NCI-H1930 (cell line): ENCODE results near the gene ENSA.
"Not testable (repeated sequence)": the region's sequence is repeated elsewhere in the genome, so short reads cannot be mapped to it uniquely, and the experiment has no call there.

Source experiments
- DNase-seq, 2 experiments: peaks; one replicate each; lab custom pipeline; 2025; lab: John Stamatoyannopoulos, UW

Gene ENSA, protein sequence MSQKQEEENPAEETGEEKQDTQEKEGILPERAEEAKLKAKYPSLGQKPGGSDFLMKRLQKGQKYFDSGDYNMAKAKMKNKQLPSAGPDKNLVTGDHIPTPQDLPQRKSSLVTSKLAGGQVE

DNA sequence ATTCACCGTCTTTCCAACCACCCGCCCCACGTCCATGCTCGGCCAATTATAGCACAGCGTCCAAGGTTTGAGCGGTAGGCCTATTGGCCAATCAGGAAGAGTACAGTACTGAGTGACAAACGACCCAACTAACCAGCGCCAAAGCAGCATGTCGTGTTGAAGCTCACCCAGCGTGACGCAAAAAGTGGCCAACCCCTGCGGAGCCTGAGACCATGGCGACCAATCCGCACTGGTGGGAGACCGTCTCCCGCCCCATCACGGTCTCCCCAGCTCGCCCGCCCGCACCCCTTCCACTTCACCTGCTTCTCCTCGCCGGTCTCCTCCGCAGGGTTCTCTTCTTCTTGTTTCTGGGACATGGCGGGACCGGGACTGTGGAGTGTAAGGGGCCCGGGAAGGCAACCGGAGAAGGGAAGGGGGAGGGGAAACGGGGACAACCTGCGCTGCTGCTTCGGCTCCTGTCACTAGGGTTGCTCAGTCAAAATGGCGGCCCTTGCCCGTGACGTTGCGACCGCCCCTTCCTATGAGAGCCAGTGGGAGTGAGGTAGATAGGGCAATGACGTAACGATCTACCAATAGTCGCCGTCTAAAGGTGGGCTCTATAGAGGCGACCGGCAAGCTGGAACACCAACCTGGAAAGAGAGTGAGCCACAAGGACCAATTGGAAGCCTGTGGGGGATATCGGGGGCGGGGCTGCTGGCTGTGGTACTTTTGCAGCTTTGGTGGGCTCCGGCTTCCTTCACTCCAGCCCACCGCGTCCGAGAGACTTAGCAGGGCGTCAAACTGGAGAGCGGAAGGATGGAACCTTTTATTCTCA is at the start of gene ENSA:
TSS of gene ENSA (minus strand) at position 498 of the 814 bp plus-strand sequence. CDS start at position 356, 142 bp downstream.
- peak; percentile 98 to 99 for DNase-seq

DNA sequence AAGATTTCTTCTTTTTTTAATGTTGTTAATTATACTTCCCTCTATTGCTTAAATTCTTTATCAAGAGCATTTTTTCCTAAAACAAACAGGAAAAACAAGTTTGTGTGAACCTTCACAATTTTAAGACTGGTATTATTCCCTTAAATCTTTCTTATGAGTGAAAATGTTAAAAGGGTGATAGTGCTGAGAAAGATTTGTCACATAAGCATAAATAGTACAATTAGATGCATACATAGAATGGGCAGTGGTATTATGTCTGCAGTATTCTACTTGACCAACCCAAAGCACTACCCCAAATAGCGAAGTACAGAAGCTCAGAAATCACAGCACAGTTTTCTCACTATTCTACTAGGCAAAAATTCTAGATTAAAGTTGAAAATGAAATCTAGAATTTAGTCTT is 49.6 kb upstream of the ENSA start:
- DNase-seq, result no peak

- DNase-seq, result no peak
Observed at GRCh38 chr1:150674881-150675280, 45.5 kb upstream of the ENSA start.

DNA sequence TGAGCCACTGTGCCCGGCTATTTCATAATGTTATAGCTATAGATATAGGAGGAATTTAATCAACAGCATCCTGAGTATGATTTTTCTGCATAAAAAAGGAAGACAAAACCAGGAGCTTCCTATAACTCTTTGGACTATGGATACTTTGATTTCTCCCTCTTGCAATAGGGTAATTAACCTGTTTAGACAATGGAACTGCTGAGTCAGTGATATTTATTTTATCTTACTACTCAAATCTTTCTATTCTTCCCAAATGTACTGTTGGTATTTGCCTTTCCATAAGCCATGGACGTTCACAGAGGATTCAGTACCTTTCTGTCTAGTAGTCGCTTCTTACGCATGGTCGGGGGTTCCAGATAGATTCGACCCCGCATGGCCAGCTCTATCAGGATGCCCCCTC is 33.9 kb upstream of the ENSA start:
- no peak for DNase-seq

- no peak for DNase-seq
Observed at GRCh38 chr1:150662811-150663210, 33.4 kb upstream of the ENSA start.

GRCh38 chr1:150661156-150661555 is 31.7 kb upstream of the ENSA start:
- no peak for DNase-seq

- no peak for DNase-seq
Observed at GRCh38 chr1:150660584-150660983, 31.2 kb upstream of the ENSA start.

DNA sequence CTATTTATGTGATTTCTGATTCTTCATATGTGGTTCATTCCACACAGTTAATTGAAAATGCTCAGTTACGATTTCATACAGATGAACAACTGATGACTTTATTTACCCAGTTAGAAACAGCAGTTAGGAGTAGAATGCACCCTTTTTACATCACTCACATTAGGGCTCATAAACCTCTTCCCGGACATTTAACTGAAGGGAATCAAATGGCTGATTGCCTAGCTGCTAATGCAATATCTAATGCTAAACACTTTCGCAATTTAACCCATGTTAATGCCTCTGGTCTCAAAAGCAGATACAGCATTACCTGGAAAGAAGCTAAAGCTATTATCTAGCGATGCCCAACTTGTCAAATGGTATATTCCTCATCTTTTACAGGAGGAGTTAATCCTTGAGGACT is 27.7 kb upstream of the ENSA start:
- not testable (repeated sequence) for DNase-seq

DNA sequence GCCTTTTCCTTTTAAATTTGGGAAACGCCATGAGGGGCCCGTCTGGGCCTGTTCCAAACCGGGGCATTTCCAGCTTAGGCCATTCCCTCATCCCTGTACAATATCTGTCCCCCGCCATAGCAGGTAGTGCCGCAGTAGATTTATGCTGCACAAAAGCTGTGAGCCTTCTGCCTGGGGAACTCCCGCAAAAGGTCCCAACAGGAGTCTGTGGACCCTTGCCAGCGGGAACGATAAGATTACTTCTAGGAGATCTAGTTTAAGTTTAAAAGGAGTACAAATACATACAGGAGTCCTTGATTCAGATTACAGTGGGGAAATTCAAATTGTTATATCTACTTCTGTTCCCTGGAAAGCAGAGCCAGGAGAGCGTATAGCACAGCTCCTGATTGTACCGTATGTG is 25.2 kb upstream of the ENSA start:
- not testable (repeated sequence) for DNase-seq

DNA sequence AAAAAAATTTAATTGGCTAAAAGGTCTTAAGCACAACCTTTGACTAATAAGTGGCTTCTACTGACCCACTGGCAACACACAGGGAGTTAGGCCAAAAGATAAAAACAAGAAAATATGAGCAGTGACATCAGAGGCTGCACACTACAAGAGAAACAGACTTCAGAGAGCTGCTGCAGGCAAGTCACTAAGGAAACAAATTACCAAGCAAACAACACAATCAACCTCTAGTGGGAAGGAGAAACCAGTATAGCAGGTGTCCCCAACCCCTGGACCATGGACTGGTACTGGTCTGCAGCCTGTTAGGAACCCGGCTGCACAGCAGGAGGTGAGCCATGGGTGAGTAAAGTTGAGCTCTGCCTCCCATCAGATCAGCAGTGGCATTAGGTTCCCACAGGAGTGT is 20.8 kb upstream of the ENSA start:
- DNase-seq, result no peak

GRCh38 chr1:150649441-150650075 is 20.1 kb upstream of the ENSA start:
- no peak for DNase-seq

DNA sequence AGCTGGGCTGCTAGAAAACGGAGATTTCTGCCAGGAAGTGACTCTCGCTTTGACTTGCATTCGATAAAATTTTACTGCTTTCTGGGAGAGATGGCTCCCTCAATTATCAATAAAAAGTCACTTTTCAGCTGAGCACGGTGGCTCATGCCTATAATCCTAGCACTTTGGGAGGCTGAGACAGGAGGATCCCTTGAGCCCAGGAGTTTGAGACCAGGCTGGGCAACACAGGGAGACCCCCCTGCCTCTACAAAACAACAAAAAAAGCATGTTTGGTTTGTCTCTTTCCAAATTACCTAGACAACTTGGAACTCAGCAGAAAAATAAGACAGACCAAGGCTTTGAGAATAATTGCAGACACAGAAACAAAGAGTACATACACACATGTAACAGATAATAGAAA is 12.9 kb upstream of the ENSA start:
- DNase-seq, result no peak

- not testable (repeated sequence) for DNase-seq
Observed at GRCh38 chr1:150641126-150641815, 11.9 kb upstream of the ENSA start.

GRCh38 chr1:150638430-150638829 is 9.0 kb upstream of the ENSA start:
- peak in 1 of 2 experiments; percentile 48 for DNase-seq

DNA sequence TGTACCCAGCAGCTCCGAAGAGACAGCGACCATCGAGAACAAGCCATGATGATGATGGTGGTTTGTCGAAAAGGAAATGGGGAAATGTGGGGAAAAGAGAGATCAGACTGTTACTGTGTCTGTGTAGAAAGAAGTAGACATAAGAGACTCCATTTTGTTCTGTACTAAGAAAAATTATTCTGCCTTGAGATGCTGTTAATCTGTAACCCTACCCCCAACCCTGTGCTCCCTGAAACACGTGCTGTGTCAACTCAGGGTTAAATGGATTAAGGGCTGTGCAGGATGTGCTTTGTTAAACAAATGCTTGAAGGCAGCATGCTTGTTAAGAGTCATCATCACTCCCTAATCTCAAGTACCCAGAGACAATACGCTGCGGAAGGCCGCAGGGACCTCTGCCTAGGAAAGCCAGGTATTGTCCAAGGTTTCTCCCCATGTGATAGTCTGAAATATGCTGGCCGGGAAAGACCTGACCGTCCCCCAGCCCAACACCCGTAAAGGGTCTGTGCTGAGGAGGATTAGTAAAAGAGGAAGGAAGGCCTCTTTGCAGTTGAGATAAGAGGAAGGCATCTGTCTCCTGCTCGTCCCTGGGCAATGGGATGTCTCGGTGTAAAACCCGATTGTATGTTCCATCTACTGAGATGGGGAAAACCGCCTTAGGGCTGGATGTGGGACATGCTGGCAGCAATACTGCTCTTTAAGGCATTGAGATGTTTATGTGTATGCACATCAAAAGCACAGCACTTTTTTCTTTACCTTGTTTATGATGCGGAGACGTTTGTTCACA is 5.6 kb upstream of the ENSA start:
- not testable (repeated sequence) for DNase-seq

- DNase-seq, result no peak
Observed at GRCh38 chr1:150628766-150629114, 672 bp downstream of the ENSA start.

DNA sequence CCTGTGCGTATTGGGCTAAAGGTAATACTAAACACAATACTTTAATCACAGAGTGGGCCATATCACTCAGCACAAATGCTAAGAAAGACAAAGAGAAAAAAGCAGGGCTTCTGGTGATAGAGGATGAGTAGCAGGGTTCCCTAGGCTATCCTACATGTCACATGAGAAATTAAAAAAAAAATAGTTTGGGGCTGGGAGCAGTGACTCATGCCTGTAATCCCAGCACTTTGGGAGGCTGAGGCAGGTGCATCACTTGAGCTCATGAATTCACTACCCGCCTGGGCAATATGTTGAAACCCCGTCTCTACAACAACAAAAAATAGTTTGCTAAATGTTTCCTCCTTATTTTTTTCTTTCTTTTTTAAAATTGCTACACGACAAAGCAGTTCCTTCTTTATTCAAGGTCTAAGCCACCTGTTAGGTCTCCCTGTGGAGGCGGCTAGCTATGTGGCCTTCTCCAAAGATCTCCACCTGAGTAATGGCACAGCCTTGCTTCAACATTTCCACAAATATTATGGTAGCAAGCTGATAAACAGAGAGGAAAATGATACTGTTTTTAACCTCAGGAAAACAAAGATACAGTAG is 1.5 kb downstream of the ENSA start:
- DNase-seq, result no peak

- no peak for DNase-seq
Observed at GRCh38 chr1:150626150-150626549, 3.3 kb downstream of the ENSA start.

GRCh38 chr1:150624546-150624945 is 4.9 kb downstream of the ENSA start:
- not testable (repeated sequence) for DNase-seq

GRCh38 chr1:150624134-150624533 is 5.3 kb downstream of the ENSA start:
- DNase-seq, result not testable (repeated sequence)

DNA sequence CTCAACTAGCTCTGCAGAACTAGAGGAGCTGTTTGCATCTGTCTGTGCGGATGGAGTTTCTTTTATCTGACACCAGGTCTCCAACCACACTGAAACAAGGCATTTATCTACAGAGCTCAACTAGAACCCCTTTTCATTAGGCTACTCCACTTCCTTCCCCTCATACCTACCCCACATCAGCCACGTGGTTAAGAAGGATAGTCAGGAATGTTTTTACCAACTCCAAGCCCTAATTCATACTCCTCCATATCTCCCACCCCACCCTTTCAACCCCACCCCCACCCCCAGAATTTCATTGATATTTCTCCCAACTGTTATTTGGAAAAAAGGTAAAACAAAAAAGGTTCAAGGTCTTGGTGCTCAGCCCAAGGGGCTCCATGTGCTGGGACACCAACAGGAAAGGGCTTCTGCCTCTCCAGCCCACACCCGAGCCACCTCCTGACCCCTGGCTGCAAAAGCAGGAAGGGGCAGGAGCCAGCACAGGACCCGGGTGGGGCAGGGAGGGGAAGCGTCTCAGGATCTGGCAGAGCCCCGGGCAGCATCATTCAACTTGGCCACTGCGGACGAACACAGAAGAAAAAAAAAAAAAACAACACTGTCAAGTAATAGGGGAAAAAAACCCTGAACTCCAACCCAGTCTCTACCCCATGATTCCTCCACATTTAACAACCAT is 7.0 kb downstream of the ENSA start:
- no peak for DNase-seq
